Gastrocnemius medialis (tissue), 4 donors: ENCODE measurements around the gene FAM229B. TPM values are rescaled to one million over a fixed set of nuclear protein-coding genes. Genes with fewer than 3 reads are reported as not detected.
"Not testable (repeated sequence)": the region's sequence is repeated elsewhere in the genome, so short reads cannot be mapped to it uniquely, and the experiment has no call there.

Experiments
- ATAC-seq, 2 donors: fragments of 150-250 bp; one replicate each; pipeline ENCODE4 v1.9.1; 2016
- DNase-seq, 2 donors: peaks; one replicate each; pipeline ENCODE4 v3.0.0-alpha.2; 2019
- H3K27ac ChIP-seq, 4 donors: fragments of 200-600 bp; sonication (generic); 1 replicate in 1 of 4; 2 replicates in 3 of 4; pipeline ENCODE4 v1.5.1; 2016 to 2018; ENCODE audit warnings: mild to moderate bottlenecking in 2 of 4, moderate library complexity in 1 of 4
- H3K27me3 ChIP-seq, 3 donors: fragments of 200-600 bp; sonication (generic) in 2 of 3; 1 replicate in 1 of 3; 2 replicates in 2 of 3; pipeline versions ENCODE4 v1.5.1 to v1.6.0; 2016 to 2019; ENCODE audit warnings: mild to moderate bottlenecking in 1 of 3, moderate library complexity in 1 of 3
- H3K36me3 ChIP-seq, 2 donors: fragments of 200-600 bp; sonication (generic) in 1 of 2; one replicate each; pipeline ENCODE4 v1.5.1; 2017 to 2018
- H3K4me1 ChIP-seq, 2 donors: fragments of 200-600 bp; sonication (generic) in 1 of 2; one replicate each; pipeline ENCODE4 v1.5.1; 2016 to 2017; ENCODE audit warnings: mild to moderate bottlenecking in 2 of 2
- H3K4me3 ChIP-seq, 4 donors: fragments of 200-600 bp; sonication (generic) in 3 of 4; 1 replicate in 1 of 4; 2 replicates in 3 of 4; pipeline ENCODE4 v1.5.1; 2016 to 2019; ENCODE audit warnings: mild to moderate bottlenecking in 2 of 4
- H3K9me3 ChIP-seq, 3 donors: fragments of 200-600 bp; sonication (generic) in 2 of 3; 1 replicate in 1 of 3; 2 replicates in 2 of 3; pipeline ENCODE4 v1.5.1; 2016 to 2019
- POLR2A ChIP-seq, 2 donors: fragments of 450-650 bp; IDR thresholded peaks; one replicate each; pipeline ENCODE4 v1.6.1; 2017; ENCODE audit warnings: antibody characterized with exemption in 2 of 2, mild to moderate bottlenecking in 2 of 2, moderate library complexity in 2 of 2
- in situ Hi-C, 4 donors: fragments of 200-750 bp; cut with MboI; loops; one replicate each; pipeline versions ENCODE4 v1.15.0 to v1.8.0; 2017; ENCODE audit warnings: low sequenced_read_pairs in 4 of 4
- intact Hi-C: fragments of 100-400 bp; cut with DNase I; formaldehyde crosslinking; loops from one replicate; pipeline ENCODE4 v1.15.1; 2023; ENCODE audit warnings: low total_unique reads
- total RNA-seq, 4 donors: library from RNA; depleted of rRNA; stranded (reverse); fragments of >200 nt; gene quantifications; one replicate each; pipeline versions ENCODE4 v1.1.0 to v1.2.3, GENCODE V29; 2016
- TF ChIP-seq, protein P1 (sequence below), 5 experiments: fragments of 450-650 bp in 3 of 5; fragments of 200-600 bp in 2 of 5; sonication (generic) in 2 of 5; IDR thresholded peaks in 4 of 5; conservative IDR thresholded peaks in 1 of 5; 1 replicate in 4 of 5; 2 replicates in 1 of 5; pipeline ENCODE4 v1.5.1; 2016 to 2019; ENCODE audit warnings: antibody characterized with exemption in 5 of 5, mild to moderate bottlenecking in 3 of 5, moderate library complexity in 3 of 5

FAM229B gene
- total RNA-seq, 4 donors from 2014 or later = 0.58 to 3.9 (median 1.1) TPM

DNA sequence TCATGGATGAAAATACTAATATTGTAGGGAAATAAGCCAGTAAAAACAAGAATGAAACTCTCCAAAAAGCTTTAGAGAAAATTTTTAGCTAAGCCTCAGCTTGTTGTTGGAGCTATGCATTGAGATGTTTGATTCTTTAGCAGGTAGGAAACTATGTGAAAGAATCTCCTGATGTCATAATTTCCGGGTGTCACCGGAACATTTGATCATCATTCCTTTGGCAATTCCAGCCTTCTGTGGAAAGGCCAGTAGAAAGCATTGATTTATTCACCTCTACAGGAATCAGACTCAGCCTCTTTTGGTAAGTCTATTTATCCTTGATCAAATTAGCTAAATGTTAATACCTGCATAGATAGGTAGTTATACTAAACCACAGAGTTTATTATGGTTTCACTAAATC is 9.5 kb downstream of the FAM229B start:
- intact Hi-C loops = no loop called here
- Histone ChIP-seq H3K27me3 (no peaks in the 10 kb centered on the region), H3K36me3 (no peaks in the 10 kb centered on the region), H3K9me3 (no peaks in the 10 kb centered on the region), H3K4me1 (no peaks in the 10 kb centered on the region), H3K4me3 (no peak overlapping the region), H3K27ac (no peak overlapping the region)
- no peak for ATAC-seq
- in situ Hi-C loops = no loop called here
- TF ChIP-seq, protein P1, sequence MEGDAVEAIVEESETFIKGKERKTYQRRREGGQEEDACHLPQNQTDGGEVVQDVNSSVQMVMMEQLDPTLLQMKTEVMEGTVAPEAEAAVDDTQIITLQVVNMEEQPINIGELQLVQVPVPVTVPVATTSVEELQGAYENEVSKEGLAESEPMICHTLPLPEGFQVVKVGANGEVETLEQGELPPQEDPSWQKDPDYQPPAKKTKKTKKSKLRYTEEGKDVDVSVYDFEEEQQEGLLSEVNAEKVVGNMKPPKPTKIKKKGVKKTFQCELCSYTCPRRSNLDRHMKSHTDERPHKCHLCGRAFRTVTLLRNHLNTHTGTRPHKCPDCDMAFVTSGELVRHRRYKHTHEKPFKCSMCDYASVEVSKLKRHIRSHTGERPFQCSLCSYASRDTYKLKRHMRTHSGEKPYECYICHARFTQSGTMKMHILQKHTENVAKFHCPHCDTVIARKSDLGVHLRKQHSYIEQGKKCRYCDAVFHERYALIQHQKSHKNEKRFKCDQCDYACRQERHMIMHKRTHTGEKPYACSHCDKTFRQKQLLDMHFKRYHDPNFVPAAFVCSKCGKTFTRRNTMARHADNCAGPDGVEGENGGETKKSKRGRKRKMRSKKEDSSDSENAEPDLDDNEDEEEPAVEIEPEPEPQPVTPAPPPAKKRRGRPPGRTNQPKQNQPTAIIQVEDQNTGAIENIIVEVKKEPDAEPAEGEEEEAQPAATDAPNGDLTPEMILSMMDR (IDR thresholded peaks at IDR 0.05 in 4 of 5, conservative IDR thresholded peaks at IDR 0.05 in 1 of 5) = no peak
- TF ChIP-seq POLR2A (IDR thresholded peaks at IDR 0.05) = no peak
- no peak for DNase-seq

DNA sequence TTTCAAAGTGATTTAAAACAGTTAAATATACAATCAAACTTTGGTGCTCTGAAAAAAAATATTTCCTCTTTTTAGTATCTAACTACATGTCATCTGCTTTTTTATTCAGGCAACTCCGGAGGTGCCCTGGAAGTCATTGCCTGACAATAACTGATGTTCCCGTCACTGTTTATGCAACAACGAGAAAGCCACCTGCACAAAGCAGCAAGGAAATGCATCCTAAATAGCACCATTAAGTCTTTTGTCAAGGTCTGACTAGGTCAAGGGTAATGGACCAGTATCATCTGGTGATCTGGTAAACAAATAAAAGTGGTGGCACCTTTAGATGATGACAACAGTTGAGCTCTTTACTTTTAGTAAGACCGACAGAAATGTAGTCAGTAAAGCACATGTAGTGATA is 13.2 kb downstream of the FAM229B start:
- TF ChIP-seq, protein P1 (IDR thresholded peaks at IDR 0.05 in 4 of 5, conservative IDR thresholded peaks at IDR 0.05 in 1 of 5) = no peak
- no peak for TF ChIP-seq POLR2A (IDR thresholded peaks at IDR 0.05)
- no peak for ATAC-seq
- no peaks in the 10 kb centered on the region for H3K36me3 ChIP-seq

DNA sequence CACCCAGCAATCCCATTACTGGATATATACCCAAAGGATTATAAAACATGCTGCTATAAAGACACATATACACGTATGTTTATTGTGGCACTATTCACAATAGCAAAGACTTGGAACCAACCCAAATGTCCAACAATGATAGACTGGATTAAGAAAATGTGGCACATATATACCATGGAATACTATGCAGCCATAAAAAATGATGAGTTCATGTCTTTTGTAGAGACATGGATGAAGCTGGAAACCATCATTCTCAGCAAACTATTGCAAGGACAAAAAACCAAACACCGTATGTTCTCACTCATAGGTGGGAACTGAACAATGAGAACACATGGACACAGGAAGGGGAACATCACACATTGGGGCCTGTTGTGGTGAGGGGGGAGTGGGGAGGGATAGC is 18.6 kb downstream of the FAM229B start:
- H3K27me3 ChIP-seq, intact Hi-C loops, H3K9me3 ChIP-seq, H3K4me3 ChIP-seq, ATAC-seq, H3K36me3 ChIP-seq, H3K4me1 ChIP-seq, H3K27ac ChIP-seq, in situ Hi-C loops, DNase-seq: not testable (repeated sequence)

More for the DNA sequence above, 13.2 kb downstream of the FAM229B start:
- DNase-seq = no peak
- no peaks in the 10 kb centered on the region for H3K4me1 ChIP-seq
- H3K4me3 ChIP-seq = no peak overlapping the region
- H3K9me3 ChIP-seq = no peaks in the 10 kb centered on the region
- in situ Hi-C loops (no loop called here), intact Hi-C loops (no loop called here)
- H3K27ac ChIP-seq = no peak overlapping the region
- H3K27me3 ChIP-seq = no peaks in the 10 kb centered on the region

DNA sequence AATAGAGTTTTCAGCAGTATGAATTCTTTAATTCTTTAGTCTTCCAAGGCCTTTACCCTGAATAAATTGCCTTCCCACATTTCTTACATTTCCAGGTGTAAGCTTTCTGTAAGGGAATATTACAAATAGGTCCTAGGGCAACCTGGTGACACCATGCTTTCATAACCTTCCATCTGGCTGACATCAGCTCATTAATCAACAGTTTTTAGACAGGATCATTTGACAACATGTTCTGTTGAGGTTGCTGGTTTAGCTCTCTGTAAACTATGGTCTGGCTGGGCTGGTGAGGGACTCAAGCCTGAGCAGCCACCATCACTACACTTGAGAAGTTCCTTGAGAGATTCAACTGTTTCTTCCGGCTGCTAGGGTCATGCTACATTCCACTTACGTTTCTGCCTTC is 19.2 kb downstream of the FAM229B start:
- Histone ChIP-seq H3K27me3 (no peaks in the 10 kb centered on the region), H3K4me1 (no peaks in the 10 kb centered on the region), H3K36me3 (no peaks in the 10 kb centered on the region), H3K9me3 (no peaks in the 10 kb centered on the region), H3K4me3 (no peak overlapping the region), H3K27ac (no peak overlapping the region)
- in situ Hi-C loops = no loop called here
- DNase-seq (no peak), ATAC-seq (no peak)
- TF ChIP-seq, protein P1 (IDR thresholded peaks at IDR 0.05 in 4 of 5, conservative IDR thresholded peaks at IDR 0.05 in 1 of 5) = no peak
- no peak for TF ChIP-seq POLR2A (IDR thresholded peaks at IDR 0.05)
- intact Hi-C loops = no loop called here

DNA sequence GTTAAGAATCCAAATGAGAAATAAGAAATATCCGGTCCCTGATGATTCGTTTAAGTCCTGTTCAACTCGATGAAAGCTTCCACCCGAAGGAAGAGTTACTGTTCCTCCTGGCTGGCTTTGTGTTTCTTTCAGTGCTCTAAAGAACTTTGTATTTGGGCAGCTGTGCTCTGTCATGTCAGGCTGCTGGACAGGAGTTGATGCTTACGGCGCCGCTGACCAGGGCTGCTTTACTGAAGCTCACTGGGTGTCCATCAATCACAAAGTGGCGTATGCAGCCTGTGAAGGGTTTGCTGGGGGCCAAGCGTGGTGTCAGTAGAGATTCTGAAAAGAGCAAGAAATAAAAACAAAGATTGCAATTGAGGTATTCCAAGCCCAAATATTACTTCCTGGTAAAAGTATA is 21.9 kb downstream of the FAM229B start:
- no peak for ATAC-seq
- Histone ChIP-seq H3K4me1 (no peaks in the 10 kb centered on the region), H3K36me3 (no peaks in the 10 kb centered on the region), H3K9me3 (no peaks in the 10 kb centered on the region), H3K27me3 (no peaks in the 10 kb centered on the region), H3K4me3 (no peak overlapping the region), H3K27ac (no peak overlapping the region)
- no peak for TF ChIP-seq POLR2A (IDR thresholded peaks at IDR 0.05)
- TF ChIP-seq, protein P1 (IDR thresholded peaks at IDR 0.05 in 4 of 5, conservative IDR thresholded peaks at IDR 0.05 in 1 of 5) = no peak
- intact Hi-C loops = no loop called here
- in situ Hi-C loops = no loop called here
- DNase-seq = no peak
